Natural killer cell (primary cell): Measurements from ENCODE around the gene INPP5A. TPM values are rescaled to one million over a fixed set of nuclear protein-coding genes. Genes with fewer than 3 reads are reported as not detected.

ENCODE experiments used
- ATAC-seq, 3 donors: fragments of 150-1000 bp in 2 of 3; fragments of 200-7000 bp in 1 of 3; cut with Tn5 transposase; 1 replicate in 1 of 3; 2 replicates in 2 of 3; pipeline ENCODE4 v1.10.0; 2021; ENCODE audit warnings: mild to moderate bottlenecking in 2 of 3, moderate library complexity in 2 of 3
- DNase-seq, 2 donors: peaks; one replicate each; pipeline versions ENCODE4 v3.0.0 to v3.0.0-alpha.2; 2013 to 2021; ENCODE audit warnings: mixed read lengths in 1 of 2
- H3K27ac ChIP-seq: one replicate; pipeline ENCODE4 v1.5.1; 2013; ENCODE audit warnings: mild to moderate bottlenecking, low read length
- H3K27me3 ChIP-seq: one replicate; pipeline ENCODE4 v1.6.1; 2013; ENCODE audit warnings: low read length; ENCODE audit not compliant: control insufficient read depth, insufficient read depth
- H3K36me3 ChIP-seq: one replicate; pipeline ENCODE4 v1.6.1; 2013; ENCODE audit warnings: low read length; ENCODE audit not compliant: control insufficient read depth, insufficient read depth
- H3K4me1 ChIP-seq: one replicate; pipeline ENCODE4 v1.6.1; 2013; ENCODE audit warnings: low read length; ENCODE audit not compliant: control insufficient read depth, insufficient read depth
- H3K4me3 ChIP-seq: one replicate; pipeline ENCODE4 v1.5.1; 2013; ENCODE audit warnings: low read length
- H3K9me3 ChIP-seq: one replicate; pipeline ENCODE4 v1.6.1; 2013; ENCODE audit warnings: low read length; ENCODE audit not compliant: control insufficient read depth, insufficient read depth
- H3K27ac Mint-ChIP-seq, 2 donors: one replicate each; pipeline ENCODE4 v1.8.0; 2022; ENCODE audit warnings: mild to moderate bottlenecking in 2 of 2, mixed read lengths in 2 of 2, moderate library complexity in 1 of 2
- H3K27me3 Mint-ChIP-seq, 2 donors: one replicate each; pipeline ENCODE4 v1.8.0; 2022; ENCODE audit warnings: low read depth in 2 of 2, mixed read lengths in 2 of 2
- H3K36me3 Mint-ChIP-seq: one replicate; pipeline ENCODE4 v1.8.0; 2022; ENCODE audit warnings: mixed read lengths
- H3K4me1 Mint-ChIP-seq, 2 donors: one replicate each; pipeline ENCODE4 v1.8.0; 2022; ENCODE audit warnings: mixed read lengths in 2 of 2
- H3K4me3 Mint-ChIP-seq: one replicate; pipeline ENCODE4 v1.8.0; 2022; ENCODE audit warnings: mild to moderate bottlenecking, moderate library complexity, mixed read lengths
- H3K9me3 Mint-ChIP-seq, 2 donors: one replicate each; pipeline ENCODE4 v1.8.0; 2022; ENCODE audit warnings: mixed read lengths in 2 of 2
- WGBS: methylation state at CpG from one replicate; pipeline ENCODE4 v1.1.7; 2013; ENCODE audit warnings: missing lambda C conversion rate; ENCODE audit not compliant: insufficient coverage; 5-methylcytosine and 5-hydroxymethylcytosine counted together
- intact Hi-C: fragments of 100-400 bp; cut with micrococcal nuclease; formaldehyde crosslinking; loops from one replicate; pipeline ENCODE4 v1.14.2; 2022
- total RNA-seq, 4 donors: library from RNA; stranded (reverse); fragments of 120-200 nt in 1 of 4; gene quantifications; one replicate each; pipeline versions ENCODE4 v1.2.3 to v1.2.4, GENCODE V29; 2013 to 2022
- TF ChIP-seq, protein P1 (sequence below): fragments of 200-600 bp; IDR thresholded peaks from one replicate; pipeline ENCODE4 v1.8.0; 2022; ENCODE audit warnings: antibody characterized with exemption

Gene INPP5A
- total RNA-seq, 3 donors from 2014 or later (not counting 1 experiment from before 2014, with no cell fraction given): 12.6 to 38.6 (median 18.6) TPM

GRCh38 chr10:132730573-132730953 is 193.0 kb downstream of the INPP5A start:
- peaks cover 0 to 4% of the 10 kb centered on the region in 2 donors for H3K4me1 Mint-ChIP-seq
- no peak overlapping the region for H3K27ac Mint-ChIP-seq
- ATAC-seq (no peak), DNase-seq (no peak)
- Histone ChIP-seq H3K4me3 (no peak overlapping the region), H3K27me3 (no peaks in the 10 kb centered on the region), H3K27ac (no peak overlapping the region), H3K4me1 (no peaks in the 10 kb centered on the region), H3K36me3 (peaks cover 3% of the 10 kb centered on the region), H3K9me3 (no peaks in the 10 kb centered on the region)
- no peaks in the 10 kb centered on the region for H3K27me3 Mint-ChIP-seq
- H3K36me3 Mint-ChIP-seq: no peaks in the 10 kb centered on the region
- H3K4me3 Mint-ChIP-seq: no peak overlapping the region
- TF ChIP-seq, protein P1, sequence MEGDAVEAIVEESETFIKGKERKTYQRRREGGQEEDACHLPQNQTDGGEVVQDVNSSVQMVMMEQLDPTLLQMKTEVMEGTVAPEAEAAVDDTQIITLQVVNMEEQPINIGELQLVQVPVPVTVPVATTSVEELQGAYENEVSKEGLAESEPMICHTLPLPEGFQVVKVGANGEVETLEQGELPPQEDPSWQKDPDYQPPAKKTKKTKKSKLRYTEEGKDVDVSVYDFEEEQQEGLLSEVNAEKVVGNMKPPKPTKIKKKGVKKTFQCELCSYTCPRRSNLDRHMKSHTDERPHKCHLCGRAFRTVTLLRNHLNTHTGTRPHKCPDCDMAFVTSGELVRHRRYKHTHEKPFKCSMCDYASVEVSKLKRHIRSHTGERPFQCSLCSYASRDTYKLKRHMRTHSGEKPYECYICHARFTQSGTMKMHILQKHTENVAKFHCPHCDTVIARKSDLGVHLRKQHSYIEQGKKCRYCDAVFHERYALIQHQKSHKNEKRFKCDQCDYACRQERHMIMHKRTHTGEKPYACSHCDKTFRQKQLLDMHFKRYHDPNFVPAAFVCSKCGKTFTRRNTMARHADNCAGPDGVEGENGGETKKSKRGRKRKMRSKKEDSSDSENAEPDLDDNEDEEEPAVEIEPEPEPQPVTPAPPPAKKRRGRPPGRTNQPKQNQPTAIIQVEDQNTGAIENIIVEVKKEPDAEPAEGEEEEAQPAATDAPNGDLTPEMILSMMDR: no peak
- 95% methylated on average over 15 of the region's 15 CpGs for WGBS
- intact Hi-C loops: no loop called here
- H3K9me3 Mint-ChIP-seq: no peaks in the 10 kb centered on the region

DNA sequence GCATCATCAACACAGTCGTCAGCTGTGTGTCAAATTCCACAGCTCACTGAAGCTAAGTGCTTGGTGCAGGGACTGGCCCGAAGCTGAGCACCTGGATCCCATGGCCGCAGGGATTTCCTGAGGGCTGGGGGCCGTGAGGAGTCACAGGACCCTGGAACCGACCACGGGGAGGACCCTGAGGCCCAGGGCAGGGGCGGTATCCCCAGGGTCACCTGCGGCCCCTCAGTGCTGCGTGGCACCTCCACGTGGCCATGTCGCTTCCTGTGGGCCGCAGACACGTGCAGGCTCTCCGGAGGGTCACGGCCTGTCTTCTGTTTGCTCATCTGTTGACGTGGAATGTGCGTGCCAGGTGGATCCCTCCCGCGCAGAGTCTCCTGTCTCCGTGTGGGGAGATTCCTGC is 194.9 kb downstream of the INPP5A start:
- Histone ChIP-seq H3K36me3 (peaks cover 3% of the 10 kb centered on the region), H3K9me3 (no peaks in the 10 kb centered on the region), H3K4me3 (no peak overlapping the region), H3K27ac (no peak overlapping the region), H3K27me3 (no peaks in the 10 kb centered on the region), H3K4me1 (no peaks in the 10 kb centered on the region)
- Mint-ChIP-seq H3K9me3 (no peaks in the 10 kb centered on the region), H3K36me3 (no peaks in the 10 kb centered on the region), H3K27ac (no peak overlapping the region), H3K4me1 (no peaks in the 10 kb centered on the region), H3K4me3 (no peak overlapping the region), H3K27me3 (no peaks in the 10 kb centered on the region)
- WGBS: 94% methylated on average over 20 of the region's 20 CpGs
- ATAC-seq (no peak), DNase-seq (no peak)
- TF ChIP-seq, protein P1: no peak
- intact Hi-C loops: no loop called here

GRCh38 chr10:132733926-132734325 is 196.3 kb downstream of the INPP5A start:
- ATAC-seq: no peak
- H3K4me1 Mint-ChIP-seq: no peaks in the 10 kb centered on the region
- no peak overlapping the region for H3K4me3 ChIP-seq
- no peak overlapping the region for H3K4me3 Mint-ChIP-seq
- no peak overlapping the region for H3K27ac Mint-ChIP-seq
- no peaks in the 10 kb centered on the region for H3K4me1 ChIP-seq
- TF ChIP-seq, protein P1: no peak
- no peak overlapping the region for H3K27ac ChIP-seq
- WGBS: 95% methylated on average over 19 of the region's 19 CpGs
- DNase-seq: no peak
- H3K27me3 ChIP-seq: no peaks in the 10 kb centered on the region
- H3K36me3 Mint-ChIP-seq: no peaks in the 10 kb centered on the region
- intact Hi-C loops: no loop called here
- no peaks in the 10 kb centered on the region for H3K9me3 ChIP-seq
- H3K9me3 Mint-ChIP-seq: no peaks in the 10 kb centered on the region
- H3K36me3 ChIP-seq: no peaks in the 10 kb centered on the region
- no peaks in the 10 kb centered on the region for H3K27me3 Mint-ChIP-seq

- H3K27ac Mint-ChIP-seq: no peak overlapping the region
- TF ChIP-seq, protein P1: no peak
- H3K4me3 Mint-ChIP-seq: no peak overlapping the region
- no peaks in the 10 kb centered on the region for H3K27me3 Mint-ChIP-seq
- Histone ChIP-seq H3K9me3 (no peaks in the 10 kb centered on the region), H3K27ac (no peak overlapping the region), H3K36me3 (no peaks in the 10 kb centered on the region), H3K27me3 (no peaks in the 10 kb centered on the region), H3K4me3 (no peak overlapping the region), H3K4me1 (no peaks in the 10 kb centered on the region)
- DNase-seq (no peak), ATAC-seq (no peak)
- no peaks in the 10 kb centered on the region for H3K4me1 Mint-ChIP-seq
- intact Hi-C loops: no loop called here
- 93% methylated on average over 19 of the region's 19 CpGs for WGBS
- H3K9me3 Mint-ChIP-seq: no peaks in the 10 kb centered on the region
- H3K36me3 Mint-ChIP-seq: no peaks in the 10 kb centered on the region
Measured at GRCh38 chr10:132735341-132735775, 197.8 kb downstream of the INPP5A start.
